HG03558 (cell line): ENCODE results near the gene DCBLD2.

Source experiments
- ATAC-seq: cut with Tn5 transposase; IDR thresholded peaks from one replicate; pipeline ENCODE4 v1.9.1; 2021; ENCODE audit warnings: moderate number of reproducible peaks; ENCODE audit not compliant: unreplicated experiment; ENCODE audit errors: extremely low read depth

The DCBLD2 gene

DNA sequence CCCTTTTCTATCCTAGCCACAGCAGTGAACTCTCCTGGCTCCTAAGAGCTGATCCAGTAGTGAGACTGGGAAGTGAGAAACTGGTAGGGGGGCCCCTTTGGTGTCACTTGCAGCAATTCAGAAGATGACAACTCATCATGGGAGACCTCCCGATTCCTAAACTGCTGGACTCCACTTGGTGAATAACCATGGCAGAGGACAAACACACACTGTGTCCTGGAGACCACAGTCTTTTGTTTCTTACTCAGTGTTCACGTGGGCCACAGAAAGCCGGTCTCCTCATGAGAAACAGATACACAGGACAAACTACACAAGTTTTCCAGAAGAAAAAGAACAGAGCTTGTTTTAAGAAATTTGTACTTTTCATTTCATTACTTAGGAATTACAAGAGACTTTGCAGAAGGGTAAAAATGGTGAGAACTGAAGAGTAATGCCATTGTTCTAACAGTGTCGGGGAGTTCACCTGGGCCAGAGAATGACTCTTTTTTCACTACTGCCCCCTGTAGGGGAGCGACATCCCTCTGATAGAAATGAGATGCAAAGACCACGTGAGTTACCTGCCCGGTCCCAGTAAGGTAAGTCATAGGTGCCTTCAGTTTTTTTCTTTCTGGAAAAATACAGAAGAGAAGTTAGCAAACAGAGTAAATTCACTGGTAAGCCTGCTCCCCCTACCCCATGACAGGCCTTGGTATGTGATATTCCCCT is 100.3 kb downstream of the DCBLD2 start:
- no peak for ATAC-seq

DNA sequence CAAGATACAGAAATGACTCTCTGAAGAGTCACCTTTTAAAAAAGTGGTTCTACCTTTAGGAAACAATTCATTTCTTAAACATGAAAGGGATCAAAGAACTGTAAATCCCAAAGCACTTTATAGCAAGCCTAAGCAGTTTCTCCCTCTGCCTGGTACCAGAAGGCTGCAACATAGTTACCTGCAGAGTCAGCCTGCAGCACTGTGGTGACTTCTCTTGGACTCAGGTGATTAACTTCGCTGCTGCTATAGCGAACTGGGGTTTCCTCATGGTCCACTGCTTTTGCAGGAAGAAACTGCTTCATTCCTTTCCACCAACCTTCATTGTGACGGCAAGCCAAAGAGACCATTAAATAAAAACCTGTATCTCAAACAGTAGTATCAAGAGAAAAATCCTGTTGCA is 101.1 kb downstream of the DCBLD2 start:
- ATAC-seq = no peak

DNA sequence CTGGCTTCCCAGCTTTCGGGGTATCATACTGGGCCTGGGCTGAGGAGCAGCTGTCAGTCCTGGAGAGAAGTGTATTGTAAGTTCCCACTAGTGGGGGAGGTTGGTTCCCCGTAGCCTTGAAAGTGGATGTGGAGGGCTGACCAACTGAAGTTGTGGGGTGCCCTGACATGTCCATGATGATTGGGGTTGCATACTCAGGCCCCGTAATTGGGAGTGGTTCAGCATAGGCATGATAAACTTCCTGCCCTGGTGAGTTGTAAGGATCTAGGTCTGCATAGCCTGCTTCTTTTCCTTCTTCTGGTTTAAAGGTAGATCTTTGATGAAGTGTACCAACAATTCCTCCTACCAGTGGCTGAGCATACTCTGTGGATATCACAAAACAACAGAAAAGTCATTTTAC is 102.0 kb downstream of the DCBLD2 start:
- ATAC-seq = no peak

DNA sequence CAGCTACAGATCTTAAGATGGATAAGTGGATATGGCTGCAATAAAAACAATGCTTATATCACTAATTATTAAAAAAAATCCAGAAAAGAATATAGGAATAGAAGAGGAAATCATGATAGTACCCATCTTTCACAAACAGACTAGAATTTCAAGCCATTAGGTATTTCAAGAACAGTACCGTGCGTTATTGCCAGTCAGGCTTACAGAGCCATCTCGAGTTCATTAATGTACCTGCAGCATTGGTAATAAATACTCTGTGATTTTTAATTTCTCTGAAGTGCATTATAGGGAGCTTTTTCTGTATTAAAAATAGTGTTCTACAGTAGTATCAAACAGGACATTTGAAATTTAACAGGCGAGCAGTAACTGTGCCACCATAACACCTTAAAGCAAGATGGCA is 102.7 kb downstream of the DCBLD2 start:
- no peak for ATAC-seq

DNA sequence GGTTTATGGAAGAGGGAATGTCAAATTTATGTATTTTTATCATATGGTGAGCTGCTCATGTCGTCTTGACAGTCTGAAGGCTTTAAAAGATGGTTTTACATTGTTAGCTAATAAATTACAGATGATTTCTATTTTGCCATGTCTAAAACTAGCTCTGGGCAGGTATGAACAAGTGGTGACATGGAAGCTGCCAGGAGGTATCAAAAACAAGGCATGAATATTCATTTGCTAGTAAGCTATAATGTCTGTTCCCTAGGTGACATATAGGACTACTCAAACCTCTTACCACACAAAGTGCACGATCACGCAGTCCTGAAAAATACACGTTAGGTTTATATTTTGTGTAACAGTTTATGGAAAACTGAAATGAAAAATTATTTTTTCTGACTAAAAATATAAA is 103.6 kb downstream of the DCBLD2 start:
- ATAC-seq = no peak

DNA sequence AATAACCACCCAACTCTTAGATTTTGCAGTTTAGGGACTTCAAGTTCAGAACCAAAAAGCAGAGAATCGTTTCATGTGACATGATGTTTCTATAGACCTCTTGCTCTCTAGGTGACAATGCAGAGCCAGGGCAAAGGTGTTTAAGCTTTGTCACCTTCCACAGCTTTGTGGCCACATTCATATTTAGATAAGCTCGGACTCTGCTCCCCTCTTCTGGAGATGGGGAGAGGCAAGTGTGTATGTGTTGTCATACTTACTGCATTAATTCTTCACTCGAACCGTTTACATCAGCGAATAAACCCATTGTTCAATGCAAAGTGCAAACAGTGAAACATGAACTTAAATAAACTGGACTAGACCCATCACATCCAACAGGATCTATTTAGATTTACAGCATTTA is 105.2 kb downstream of the DCBLD2 start:
- ATAC-seq = no peak

DNA sequence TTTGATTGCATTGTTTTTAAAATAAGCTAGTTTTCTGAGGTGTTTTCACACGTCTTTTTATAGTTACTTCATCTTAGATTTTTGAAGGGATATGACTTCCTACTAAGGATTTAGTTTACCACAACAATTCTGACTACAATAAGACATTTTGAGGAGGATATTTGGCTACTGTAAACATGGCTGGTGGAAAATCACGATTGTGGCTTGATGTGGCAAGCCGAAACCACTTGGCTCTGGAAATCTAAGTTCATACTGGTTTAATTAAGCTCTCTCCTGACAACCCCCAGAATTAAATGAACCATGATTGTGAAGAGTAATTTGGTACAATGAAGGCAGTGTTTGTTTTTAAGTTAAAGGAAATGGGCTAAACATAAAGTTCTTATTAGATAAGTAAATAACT is 107.5 kb downstream of the DCBLD2 start:
- ATAC-seq = no peak

DNA sequence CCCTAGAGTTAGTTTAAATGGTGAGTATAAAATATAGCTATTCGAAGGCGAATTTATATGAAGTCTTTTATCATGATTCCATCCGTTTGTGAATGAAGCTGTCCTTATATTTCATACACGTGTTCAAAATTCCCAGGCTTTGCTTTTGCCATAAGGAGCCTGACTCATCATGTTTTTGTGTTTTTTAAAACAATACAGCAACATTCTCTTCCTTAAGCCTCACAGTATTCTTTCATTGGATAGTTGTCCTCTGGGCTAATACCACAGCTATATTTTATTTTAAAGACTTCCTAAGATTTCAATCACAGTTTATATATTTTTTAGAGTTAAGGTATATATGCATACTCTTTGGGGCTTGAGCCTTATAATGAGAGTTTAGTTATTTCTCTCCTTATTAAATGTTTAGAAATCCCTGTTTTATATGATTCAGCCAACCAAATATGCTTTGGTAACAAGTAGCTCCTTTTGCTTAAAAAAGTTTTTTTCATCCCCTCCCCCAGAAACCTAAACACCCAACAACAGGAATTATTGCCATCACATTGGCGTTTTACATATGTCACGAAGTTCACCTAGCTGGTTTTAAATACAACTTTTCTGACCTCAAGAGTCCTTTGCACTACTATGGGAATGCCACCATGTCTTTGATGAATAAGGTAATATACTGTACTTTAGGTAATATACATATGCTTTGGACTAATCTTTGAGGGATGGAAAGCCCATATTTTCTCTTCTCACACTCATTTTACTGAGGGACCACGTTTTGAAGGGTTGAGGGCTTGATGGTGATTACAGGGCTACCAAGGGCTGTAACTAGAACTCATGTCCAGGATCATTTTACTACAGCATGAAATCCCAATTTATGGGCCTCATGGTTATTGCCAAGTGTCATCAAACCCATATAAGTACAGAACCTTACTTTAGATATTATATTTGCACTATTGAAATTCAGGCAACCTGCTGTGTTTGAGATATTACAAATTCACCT is 109.9 kb downstream of the DCBLD2 start:
- ATAC-seq = no peak

DNA sequence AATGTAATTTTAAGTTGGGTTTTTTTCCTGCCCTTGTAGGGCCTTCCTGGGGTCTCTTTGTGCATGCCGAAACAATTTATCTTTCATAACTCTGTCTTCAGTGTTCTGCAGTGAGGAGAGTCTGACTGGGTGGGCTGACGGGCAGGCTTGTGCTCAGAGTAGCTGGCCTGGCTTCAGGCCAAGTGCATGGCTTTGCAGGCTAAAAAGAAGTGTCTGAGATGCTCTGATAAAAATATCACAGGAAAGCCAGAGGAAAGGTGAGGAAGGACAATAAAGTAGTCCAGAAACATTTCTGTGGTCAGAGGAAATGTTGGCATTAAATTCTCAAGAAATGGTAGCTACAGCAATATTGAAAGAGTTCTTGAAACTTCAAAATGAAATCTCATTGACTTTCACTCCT is 112.8 kb downstream of the DCBLD2 start:
- ATAC-seq = no peak

DNA sequence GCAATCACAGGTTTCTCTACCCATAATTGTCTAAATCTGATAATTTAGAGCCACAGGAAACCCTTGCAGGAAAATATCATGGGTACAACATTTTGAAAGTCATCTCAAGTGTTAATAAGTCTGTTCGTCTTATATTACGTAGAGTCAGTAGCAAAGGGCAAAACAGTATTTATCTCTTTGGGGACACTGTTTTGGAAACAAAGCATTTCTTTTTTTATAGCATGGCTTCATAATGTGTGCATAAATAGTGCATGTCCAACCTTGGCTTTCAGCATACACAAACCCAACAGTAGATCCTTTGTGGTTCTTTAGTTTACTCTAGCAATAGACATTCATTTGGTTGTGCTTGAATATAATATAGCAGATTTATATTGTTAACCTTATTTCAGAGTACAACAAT is 114.3 kb downstream of the DCBLD2 start:
- ATAC-seq = no peak

DNA sequence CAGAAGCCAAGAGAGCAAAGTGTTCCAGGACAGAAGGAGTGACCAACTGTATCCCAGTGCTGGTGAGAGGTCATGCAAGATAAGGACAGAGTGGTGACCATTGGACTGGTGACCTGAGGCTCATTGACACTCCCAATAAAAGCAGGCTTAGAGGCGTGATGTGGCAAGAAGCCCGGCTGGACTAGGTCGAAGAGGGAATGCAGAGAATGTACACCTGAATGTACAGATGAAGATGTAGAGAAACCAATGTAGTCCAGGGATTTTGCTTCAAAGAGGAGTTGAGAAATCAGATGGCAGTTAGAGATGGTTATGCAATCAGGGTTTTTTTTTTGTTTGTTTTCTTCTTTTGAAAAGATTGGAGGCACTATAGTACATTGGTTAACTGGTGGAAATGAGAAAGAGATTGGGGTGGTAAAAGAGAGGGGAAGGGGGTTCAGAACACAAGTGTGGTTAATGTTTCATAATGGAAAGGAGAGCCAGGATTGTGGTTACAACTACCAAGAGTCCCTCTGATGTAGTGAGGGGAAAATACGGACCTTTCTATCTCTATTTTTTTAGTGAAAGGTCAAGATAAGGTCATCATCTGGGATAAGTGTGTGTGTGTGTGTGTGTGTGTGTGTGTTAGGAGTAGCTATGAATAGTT is 115.0 kb downstream of the DCBLD2 start:
- no peak for ATAC-seq

DNA sequence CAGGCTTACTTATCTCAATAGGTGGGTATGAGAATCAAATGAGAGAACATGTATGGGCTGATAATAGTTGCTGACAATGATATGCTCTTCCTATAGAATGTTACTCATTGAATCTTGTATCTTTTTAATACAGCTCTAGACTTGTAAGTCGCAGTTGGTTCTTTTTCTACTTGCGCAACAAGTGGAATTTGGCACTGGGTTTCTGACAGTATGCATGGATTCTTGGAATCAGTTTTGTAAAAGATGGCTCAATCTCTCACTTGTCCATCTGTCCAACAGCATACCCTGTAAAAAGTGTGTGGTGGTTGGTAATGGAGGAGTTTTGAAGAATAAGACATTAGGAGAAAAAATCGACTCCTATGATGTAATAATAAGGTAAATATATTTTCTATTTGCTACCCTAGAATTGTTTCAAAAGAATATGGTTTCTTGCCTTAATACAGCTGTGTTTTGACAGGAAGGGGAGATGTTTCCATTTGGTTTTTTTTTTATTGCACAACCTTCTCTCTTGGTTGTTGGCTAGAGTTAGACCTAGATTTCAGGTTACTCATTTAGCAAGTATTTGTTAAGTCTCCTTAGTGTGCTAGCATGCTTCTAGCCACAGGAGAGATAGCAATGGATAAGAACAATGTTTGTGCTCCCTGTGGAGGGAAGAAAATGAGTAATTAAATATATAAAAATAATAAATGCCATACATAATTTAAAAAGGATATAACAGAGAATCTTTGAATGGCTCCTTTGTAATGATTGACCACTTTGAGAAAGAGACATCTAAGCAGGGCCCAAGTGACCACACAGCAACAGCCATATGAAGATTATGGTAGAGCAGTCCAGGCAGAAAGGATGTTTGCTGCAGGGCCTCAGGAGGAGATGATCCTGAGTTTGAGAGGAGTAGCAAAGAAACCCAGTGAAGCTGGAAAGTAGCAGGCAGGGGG is 116.6 kb downstream of the DCBLD2 start:
- ATAC-seq = no peak

DNA sequence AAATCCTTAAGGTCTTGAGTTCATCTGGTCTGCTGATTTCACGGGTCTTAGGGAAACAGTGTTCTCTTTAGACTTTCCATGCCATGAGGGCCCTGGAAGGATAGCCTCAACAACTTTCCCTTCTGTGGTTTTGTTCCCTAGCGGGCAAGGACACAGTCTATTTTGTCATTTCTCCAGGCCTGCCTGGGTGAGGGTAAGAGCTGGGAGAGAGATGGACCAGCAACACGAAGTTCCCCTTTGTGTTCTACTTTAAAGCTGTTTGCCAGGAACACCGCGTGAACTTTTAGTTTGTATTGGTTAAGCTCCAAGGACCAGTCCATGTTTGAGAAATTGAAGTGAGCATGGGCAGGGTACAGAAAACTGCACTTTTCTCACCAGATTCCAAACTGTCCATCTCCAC is 117.5 kb downstream of the DCBLD2 start:
- no peak for ATAC-seq

DNA sequence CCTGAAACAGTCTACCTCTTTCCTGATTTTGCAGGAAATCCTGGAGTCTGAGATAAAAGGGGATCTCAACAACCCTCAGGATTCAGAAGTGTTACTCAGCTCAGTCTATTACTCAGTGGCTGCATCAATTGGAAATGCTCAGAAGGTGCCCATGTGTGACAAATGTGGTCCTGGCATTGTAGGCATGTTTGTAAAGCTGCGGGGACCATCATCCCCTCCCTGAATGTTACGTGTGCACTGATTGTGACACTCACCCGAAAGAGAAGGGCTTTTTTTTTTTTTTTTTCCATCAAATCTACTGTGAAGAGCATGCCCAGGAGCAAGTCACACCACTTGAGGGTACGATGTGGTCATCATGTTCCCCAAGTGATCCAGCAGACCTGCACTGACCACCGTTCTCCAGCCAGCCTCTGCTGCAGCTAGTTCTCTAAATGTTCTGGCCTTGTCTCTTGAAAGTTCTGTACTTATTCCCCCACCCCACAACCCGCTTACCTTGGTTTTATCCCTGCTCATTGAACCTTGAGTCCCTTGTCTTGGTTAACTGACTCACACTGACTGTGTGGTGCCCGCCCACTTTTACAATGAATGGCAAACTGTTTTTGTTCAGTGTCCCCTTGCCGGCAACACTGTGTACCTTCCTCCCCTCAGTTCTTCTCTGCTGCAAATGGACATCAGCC is 118.5 kb downstream of the DCBLD2 start:
- ATAC-seq = no peak

DNA sequence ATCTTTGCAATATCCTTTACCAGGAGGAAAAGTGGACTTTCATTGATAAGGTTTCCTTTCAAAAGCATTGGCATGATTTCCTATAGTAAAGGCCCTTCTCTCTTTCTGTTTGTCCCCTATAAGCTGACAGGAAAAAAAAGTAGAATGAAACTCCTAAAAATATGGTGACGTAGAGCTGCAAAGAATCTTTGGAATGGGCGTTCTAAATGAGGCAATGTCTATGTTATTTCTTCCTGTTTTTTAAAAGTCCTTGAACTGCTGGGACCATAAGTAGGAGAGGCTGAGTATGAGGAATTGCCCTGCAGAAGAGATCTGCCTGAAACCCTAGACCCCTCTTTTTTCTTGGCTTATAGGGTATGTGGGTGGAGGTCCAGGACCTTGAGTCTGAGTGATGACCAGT is 121.2 kb downstream of the DCBLD2 start:
- no peak for ATAC-seq

DNA sequence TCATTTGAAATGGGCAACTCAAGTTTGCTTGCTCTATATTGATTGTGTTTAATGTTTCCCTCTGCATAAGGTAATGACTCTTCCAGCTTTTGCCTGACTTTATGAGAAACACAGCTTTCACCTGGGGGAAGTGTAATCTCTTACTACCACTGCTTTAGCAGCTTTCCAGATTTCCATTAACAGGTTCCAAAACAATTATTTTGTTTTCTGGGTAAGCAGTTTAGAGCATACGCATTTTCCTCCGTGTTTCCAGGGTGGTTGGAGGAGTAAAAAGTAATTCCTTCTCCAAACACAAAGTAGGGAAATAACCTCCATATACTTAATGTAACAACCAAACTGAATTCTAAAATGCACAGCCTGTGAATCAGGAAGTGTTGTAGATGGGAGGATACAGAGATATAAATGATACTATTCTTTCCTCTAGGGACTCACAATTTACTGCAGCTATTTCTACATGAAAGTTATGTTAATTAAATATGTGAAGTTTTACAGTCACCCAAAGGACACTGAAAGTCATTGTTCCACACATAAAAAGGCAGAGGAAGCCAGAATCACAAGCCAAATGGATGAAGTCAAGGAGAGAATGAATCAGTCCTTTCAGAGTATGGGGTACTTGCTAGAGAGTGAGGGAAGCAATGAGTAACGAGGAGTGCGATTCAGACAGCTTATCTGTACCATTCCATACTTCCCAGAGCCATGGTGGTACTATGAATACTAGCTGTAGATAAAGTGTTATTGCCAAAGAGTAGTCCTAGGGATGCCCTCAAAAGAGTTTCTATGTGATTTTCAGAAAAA is 121.8 kb downstream of the DCBLD2 start:
- no peak for ATAC-seq

DNA sequence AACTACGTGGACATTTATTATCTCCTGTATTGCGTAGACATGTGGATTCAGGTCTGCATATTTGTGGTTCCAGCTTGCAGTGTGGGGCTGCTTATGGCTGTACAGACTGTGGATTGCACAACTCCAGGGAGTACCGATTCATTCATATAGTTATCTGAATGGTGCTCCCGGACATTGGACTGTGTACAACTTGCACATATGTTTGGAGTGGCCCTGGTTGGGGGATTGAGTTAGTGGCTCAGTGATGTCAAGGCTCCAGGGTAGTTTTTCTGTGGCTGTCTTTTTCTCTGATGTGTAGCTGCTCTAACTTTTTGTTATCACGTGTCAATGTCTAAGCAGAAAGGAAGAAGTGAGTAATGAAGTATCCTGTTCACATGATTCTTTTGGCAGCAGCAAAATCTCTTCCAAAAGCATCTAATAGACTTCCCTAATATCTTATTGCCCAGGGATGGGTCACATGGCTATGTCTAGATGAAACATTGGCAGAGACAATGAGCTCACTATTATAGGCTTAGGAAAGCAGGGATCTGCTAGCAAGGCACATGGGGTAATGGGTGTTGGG is 122.6 kb downstream of the DCBLD2 start:
- ATAC-seq = no peak

DNA sequence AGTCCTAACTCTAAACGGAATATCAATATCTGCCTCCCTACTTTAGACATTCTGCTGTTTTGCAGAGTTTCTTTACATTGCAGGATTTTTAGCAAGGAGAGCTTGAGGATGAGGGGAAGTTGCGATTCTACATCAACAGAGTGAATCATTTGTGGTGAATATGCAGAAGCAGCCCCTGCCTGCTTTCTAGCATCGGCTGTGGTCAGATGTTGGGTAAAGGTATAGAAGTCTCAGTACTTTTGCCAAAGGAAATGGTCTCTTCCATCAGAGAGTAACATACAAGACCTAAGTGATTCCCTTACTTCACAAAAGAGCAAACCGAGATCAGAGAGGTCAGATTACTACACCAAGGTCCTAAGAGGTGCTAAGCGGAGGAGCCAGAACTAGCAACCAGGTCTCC is 123.1 kb downstream of the DCBLD2 start:
- no peak for ATAC-seq
